GM10248 (cell line): ENCODE measurements around the gene SLC39A6.

Experiments used
- CTCF ChIA-PET: fragments of 300-600 bp; sonication (Branson Sonifier 250); formaldehyde crosslinking; extraction: SDS; loops from one replicate; lab custom pipeline; 2021; ENCODE audit warnings: antibody characterized with exemption; lab: Yijun Ruan, JAX
- POLR2A ChIA-PET: fragments of 350-650 bp; sonication (Branson Sonifier 250); formaldehyde crosslinking; extraction: SDS; loops from one replicate; lab custom pipeline; 2020; ENCODE audit warnings: antibody characterized with exemption; lab: Yijun Ruan, JAX
- DNase-seq: peaks from one replicate; pipeline ENCODE4 v3.0.0; 2012; ENCODE audit errors: extremely low spot score
- TF ChIP-seq, protein P1 (sequence below): IDR thresholded peaks from 2 replicates; pipeline ENCODE4 v1.5.1; 2012; ENCODE audit warnings: mild to moderate bottlenecking, low read depth; ENCODE audit errors: extremely low read depth, missing control alignments, control extremely low read depth

Gene SLC39A6

DNA sequence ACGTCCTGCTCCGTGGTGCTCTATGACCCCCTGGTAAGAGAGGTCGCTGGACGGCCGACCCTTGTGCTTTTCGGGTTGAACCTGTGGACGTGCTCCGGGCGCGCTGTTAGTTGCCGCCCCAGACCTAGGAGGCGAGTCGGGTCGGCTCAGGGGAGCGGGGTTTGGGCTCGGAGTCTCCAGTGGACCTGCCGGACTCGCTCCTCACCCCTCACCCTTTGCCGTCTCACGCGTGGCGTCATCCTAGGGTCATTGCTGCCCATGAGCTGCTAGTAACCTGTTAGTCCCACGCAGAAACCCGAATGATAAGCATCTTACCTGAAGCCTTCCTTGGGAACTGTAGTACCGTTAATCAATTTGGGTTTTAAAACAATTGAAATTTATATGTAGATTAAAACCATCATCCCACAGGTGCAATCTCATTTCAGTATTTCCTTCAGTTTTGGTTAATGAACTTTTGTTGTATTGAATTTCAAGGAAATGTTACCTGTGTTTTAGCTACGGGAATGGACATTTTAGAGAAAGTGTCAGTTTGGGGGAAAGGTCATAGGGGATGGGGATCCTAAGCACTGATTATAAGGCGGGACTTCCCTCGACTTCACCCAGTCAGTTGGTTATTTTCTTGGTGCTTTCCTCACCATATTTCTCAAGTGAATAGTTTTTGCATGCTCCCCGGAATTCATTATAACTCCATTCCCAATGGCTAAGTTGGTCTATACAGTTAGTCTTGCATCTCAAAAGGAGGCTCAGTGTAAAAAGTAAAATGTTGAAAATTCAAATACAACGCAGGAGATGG lies 1.1 kb upstream of the SLC39A6 start:
- DNase-seq: peak; percentile 28
- TF ChIP-seq, protein P1, sequence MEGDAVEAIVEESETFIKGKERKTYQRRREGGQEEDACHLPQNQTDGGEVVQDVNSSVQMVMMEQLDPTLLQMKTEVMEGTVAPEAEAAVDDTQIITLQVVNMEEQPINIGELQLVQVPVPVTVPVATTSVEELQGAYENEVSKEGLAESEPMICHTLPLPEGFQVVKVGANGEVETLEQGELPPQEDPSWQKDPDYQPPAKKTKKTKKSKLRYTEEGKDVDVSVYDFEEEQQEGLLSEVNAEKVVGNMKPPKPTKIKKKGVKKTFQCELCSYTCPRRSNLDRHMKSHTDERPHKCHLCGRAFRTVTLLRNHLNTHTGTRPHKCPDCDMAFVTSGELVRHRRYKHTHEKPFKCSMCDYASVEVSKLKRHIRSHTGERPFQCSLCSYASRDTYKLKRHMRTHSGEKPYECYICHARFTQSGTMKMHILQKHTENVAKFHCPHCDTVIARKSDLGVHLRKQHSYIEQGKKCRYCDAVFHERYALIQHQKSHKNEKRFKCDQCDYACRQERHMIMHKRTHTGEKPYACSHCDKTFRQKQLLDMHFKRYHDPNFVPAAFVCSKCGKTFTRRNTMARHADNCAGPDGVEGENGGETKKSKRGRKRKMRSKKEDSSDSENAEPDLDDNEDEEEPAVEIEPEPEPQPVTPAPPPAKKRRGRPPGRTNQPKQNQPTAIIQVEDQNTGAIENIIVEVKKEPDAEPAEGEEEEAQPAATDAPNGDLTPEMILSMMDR: no peak
- POLR2A ChIA-PET: no interaction called here
- CTCF ChIA-PET: interaction anchor here (1.1 to 3.1 kb wide), 5 partner anchors 9 to 154 kb away, joined by 3 to 11 read pairs (median 5); no protein-coding TSS in a partner anchor

DNA sequence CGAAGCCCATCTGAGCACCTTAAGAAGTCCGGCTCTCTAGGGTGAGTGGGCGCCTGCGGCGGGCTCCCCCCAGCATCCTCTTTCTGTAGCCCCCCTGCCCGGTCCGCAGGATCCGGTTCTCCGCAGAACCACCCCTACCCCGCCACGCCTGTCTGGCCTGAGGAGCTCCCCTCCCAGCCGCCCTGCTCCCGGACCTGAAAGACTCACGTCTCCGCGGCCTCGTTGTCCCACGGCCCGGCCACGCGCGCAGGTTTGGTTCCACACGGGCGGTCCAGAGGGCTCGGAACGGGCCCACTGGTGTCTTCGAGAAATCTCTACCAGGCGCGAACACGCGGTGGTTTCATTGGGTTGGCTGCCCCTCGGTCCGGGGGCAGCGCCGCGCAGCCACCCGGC lies 237 bp downstream of the SLC39A6 start:
- ChIA-PET POLR2A (interaction anchor here (0.5 to 1.3 kb wide), 3 partner anchors 11 to 38 kb away, joined by 3 to 5 read pairs (median 4); no protein-coding TSS in a partner anchor), CTCF (interaction anchor here (0.8 to 3.1 kb wide), 6 partner anchors 11 to 156 kb away, joined by 3 to 11 read pairs (median 6); no protein-coding TSS in a partner anchor)
- TF ChIP-seq, protein P1: no peak
- no peak for DNase-seq

DNA sequence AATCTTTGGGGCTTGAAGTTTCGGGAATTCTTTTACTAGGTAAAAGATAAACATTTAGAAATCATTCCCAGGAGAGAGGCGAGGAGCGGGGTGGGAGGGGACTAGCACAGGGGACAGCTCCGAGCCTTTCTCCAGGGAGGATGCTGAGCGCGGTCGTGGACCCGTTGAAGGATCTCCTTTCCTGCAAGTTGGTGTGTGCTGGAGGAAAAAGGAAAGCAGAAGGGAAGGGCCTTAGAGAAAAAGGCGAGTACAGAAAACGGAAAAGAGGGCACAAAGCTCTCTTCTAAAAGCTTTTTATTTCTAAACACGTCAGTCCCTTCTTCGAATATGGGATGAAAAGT lies 640 bp downstream of the SLC39A6 start:
- ChIA-PET POLR2A (interaction anchor here (1.3 kb wide), 1 partner anchor 21 kb away, joined by 5 read pairs; no protein-coding TSS in a partner anchor), CTCF (interaction anchor here (1.0 to 3.1 kb wide), 6 partner anchors 11 to 156 kb away, joined by 3 to 11 read pairs (median 6); no protein-coding TSS in a partner anchor)
- TF ChIP-seq, protein P1: no peak
- DNase-seq: no peak

DNA sequence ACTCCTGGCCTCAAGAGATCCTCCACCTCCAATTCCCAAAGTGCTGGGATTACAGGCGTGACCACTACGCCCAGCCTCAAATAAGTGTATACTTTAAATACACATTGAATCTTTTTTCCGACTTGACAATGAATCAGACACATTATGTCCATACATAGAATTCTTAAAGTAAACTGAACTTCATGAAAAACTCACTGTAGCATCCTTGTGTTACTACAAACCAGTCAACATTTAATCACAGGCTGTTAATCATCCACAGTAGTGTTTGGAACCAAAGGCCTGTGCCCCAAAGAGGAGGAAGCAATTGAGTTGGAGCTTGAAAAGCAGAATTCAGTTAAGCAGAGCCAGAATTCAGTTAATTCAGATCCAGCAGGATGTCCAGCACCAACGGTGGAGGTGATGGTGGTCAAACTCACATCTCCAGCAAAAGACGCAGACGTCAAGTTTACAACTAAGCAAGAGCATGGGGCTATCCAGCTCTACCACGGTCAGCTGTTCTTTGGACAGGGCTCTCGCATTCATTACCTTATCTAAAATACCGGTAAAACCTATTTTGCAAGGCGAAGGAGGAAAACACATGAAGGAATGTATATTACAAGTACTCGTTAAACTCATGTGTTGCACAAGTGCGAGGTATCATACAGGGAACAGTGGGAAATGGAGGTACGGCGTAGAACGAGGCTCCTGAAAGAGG lies 1.2 kb downstream of the SLC39A6 start:
- TF ChIP-seq, protein P1: no peak
- ChIA-PET CTCF (interaction anchor here (1.0 to 3.1 kb wide), 4 partner anchors 12 to 157 kb away, joined by 4 to 11 read pairs (median 8); no protein-coding TSS in a partner anchor), POLR2A (no interaction called here)
- DNase-seq: no peak

DNA sequence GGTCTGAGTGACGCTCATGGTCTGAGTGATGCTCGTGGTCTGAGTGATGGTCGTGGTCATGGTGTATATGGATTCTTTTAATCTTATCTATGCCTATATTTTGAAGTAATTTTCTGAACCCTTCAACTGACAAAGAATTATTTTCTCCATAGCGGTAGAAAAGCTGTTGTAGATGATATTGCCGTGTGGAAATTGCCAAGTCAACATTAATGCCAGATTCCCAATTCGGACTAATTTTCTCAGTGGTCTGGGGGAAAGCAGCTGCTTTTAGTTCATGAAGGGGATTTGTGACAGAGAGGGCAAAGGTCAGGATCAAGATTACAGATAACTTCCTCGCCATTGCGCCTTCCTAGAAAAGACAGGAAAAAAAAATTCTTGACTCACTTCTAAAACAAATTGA lies 2.5 kb downstream of the SLC39A6 start:
- CTCF ChIA-PET: interaction anchor here (3.1 kb wide), 1 partner anchor 158 kb away, joined by 9 read pairs; no protein-coding TSS in a partner anchor
- TF ChIP-seq, protein P1: no peak
- DNase-seq: no peak
- POLR2A ChIA-PET: no interaction called here

DNA sequence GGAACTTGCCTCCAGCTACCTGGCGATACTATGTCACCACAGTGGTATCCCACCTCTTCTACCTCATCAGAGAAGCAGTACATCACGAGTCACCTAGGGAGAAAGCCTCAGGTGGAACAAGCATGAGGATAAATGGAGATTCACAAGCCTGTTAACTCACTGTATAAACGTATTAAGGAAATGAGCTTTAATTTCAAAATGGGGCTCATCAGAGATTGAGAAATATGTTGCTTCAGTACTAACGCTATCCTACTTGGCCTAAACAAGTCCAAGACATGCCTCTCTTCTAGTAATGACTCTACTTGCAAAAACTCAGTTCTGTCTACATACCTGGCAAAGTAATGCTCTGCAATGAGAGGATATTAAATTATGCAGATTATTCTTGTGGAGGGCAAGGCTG lies 4.3 kb downstream of the SLC39A6 start:
- CTCF ChIA-PET: no interaction called here
- POLR2A ChIA-PET: no interaction called here
- DNase-seq: no peak
- TF ChIP-seq, protein P1: no peak
